A549 treated with CpdA at 1 μM for 4 hours (cell line): ENCODE data around the gene RTP1. TPM values are rescaled to one million over a fixed set of nuclear protein-coding genes. Genes with fewer than 3 reads are reported as not detected.

Experiments used
- total RNA-seq: library from RNA; stranded (reverse); fragments of 200-300 nt; extraction: Qiagen RNA extraction; gene quantifications from 5 replicates; pipeline ENCODE4 v1.2.3, GENCODE V29; 2022; ENCODE audit warnings: low read depth

The RTP1 gene
- total RNA-seq: not detected in 5 replicates

GRCh38 chr3:187197335-187197649, at the start of gene RTP1:
TSS of gene RTP1 (plus strand) at chr3:187197486. CDS start at chr3:187197516, 30 bp downstream.

Other genes with a start within 250 kb of the RTP1 start
- 45.1 to 52.1 TPM (median 51.3 TPM) in 5 replicates for gene RPL39L, start 58.0 kb upstream of the RTP1 start, total RNA-seq
- gene MASP1, start 94.3 kb downstream of the RTP1 start, total RNA-seq: 0.01 to 0.05 TPM in 2 of 5 replicates, not detected in the others
- not detected in 5 replicates for gene RTP4, start 170.9 kb downstream of the RTP1 start, total RNA-seq